GM12878 (cell line): ENCODE results near the gene PACS1. TPM values are rescaled to one million over a fixed set of nuclear protein-coding genes. Genes with fewer than 3 reads are reported as not detected.

Source experiments
- ATAC-seq: fragments of 200-7000 bp; cut with Tn5 transposase; 3 replicates; pipeline ENCODE4 v1.9.1; 2020; ENCODE audit warnings: mild to moderate bottlenecking, moderate library complexity
- BruUV-seq: library from RNA; stranded (reverse); fragments of 400-500 nt; replicated peaks from 2 replicates; lab custom pipeline; 2021; lab: Mats Ljungman, UMichigan
- CTCF ChIA-PET: fragments of 300-600 bp; sonication (Branson Sonifier 250); formaldehyde crosslinking; extraction: SDS; loops from one replicate; lab custom pipeline; 2021; ENCODE audit warnings: inconsistent platforms; lab: Yijun Ruan, JAX
- POLR2A ChIA-PET: fragments of 350-600 bp; formaldehyde crosslinking; extraction: SDS; loops from one replicate; lab custom pipeline; 2021; ENCODE audit warnings: inconsistent platforms; lab: Charles Lee
- RAD21 ChIA-PET: fragments of 300-600 bp; sonication (Branson Sonifier 250); formaldehyde crosslinking; loops from one replicate; lab custom pipeline; 2023; ENCODE audit warnings: antibody characterized with exemption; ENCODE audit not compliant: unreplicated experiment; lab: Charles Lee
- SMC1A ChIA-PET: fragments of 300-600 bp; sonication (Branson Sonifier 250); formaldehyde crosslinking; loops from one replicate; lab custom pipeline; 2023; ENCODE audit not compliant: unreplicated experiment, uncharacterized antibody; lab: Charles Lee
- DNase-seq: peaks from one replicate; pipeline ENCODE4 v3.0.0-alpha.2; 2011; ENCODE audit warnings: low read depth, low spot score
- FAIRE-seq: peaks from 3 replicates; lab custom pipeline; 2011; peaks lifted over from hg19 to GRCh38; lab: Jason Lieb, UNC
- H2AFZ ChIP-seq: 2 replicates; pipeline ENCODE4 v1.6.0; 2011; ENCODE audit warnings: low read depth, low read length, control low read depth; ENCODE audit not compliant: control insufficient read depth
- H3K27ac ChIP-seq: 2 replicates; pipeline ENCODE4 v1.5.1; 2011; ENCODE audit warnings: control low read depth; ENCODE audit not compliant: control insufficient read depth, insufficient read depth
- H3K27me3 ChIP-seq, 2 experiments: replicated peaks in 1 of 2; 2 replicates each; pipeline versions ENCODE4 v1.6.0 to v1.6.1; 2011; ENCODE audit warnings: low read length in 1 of 2; ENCODE audit not compliant: control insufficient read depth in 2 of 2, insufficient read depth in 2 of 2
- H3K36me3 ChIP-seq, 2 experiments: 2 replicates each; pipeline ENCODE4 v1.5.1; 2011; ENCODE audit warnings: low read length in 1 of 2; ENCODE audit not compliant: control insufficient read depth in 2 of 2, insufficient read depth in 2 of 2
- H3K4me1 ChIP-seq: 2 replicates; pipeline ENCODE4 v1.6.1; 2011; ENCODE audit warnings: mild to moderate bottlenecking, low read length, moderate library complexity, mixed read lengths; ENCODE audit not compliant: control insufficient read depth, insufficient read depth
- H3K4me2 ChIP-seq: 2 replicates; pipeline ENCODE4 v1.6.0; 2011; ENCODE audit warnings: control low read depth; ENCODE audit not compliant: control insufficient read depth, insufficient read depth
- H3K4me3 ChIP-seq: fragments of 200-600 bp; sonication (generic); 2 replicates; pipeline ENCODE4 v1.5.1; 2016
- H3K79me2 ChIP-seq: 2 replicates; pipeline ENCODE4 v1.6.0; 2011; ENCODE audit warnings: low read length; ENCODE audit not compliant: control insufficient read depth, insufficient read depth
- H3K9ac ChIP-seq: 2 replicates; pipeline ENCODE4 v1.8.0; 2011; ENCODE audit warnings: low read length, control low read depth, mixed read lengths; ENCODE audit not compliant: control insufficient read depth, insufficient read depth
- H3K9me3 ChIP-seq: replicated peaks from 3 replicates; pipeline ENCODE4 v1.5.1; 2011; ENCODE audit warnings: mild to moderate bottlenecking, low read length; ENCODE audit not compliant: control insufficient read depth, insufficient read depth
- H4K20me1 ChIP-seq: 2 replicates; pipeline ENCODE4 v1.6.0; 2011; ENCODE audit not compliant: control insufficient read depth, insufficient read depth
- BHLHE40 ChIP-seq, 2 experiments: fragments of 450-650 bp in 1 of 2; IDR thresholded peaks; 2 replicates each; pipeline ENCODE4 v1.6.1; 2011 to 2017; ENCODE audit warnings: low read depth in 2 of 2, borderline replicate concordance in 1 of 2, improper control_type of control experiment in 1 of 2, low read length in 1 of 2, mild to moderate bottlenecking in 1 of 2
- CHD1 ChIP-seq: IDR thresholded peaks from 2 replicates; pipeline ENCODE4 v1.6.1; 2012; ENCODE audit warnings: low read depth, low read length, improper control_type of control experiment
- E2F8 ChIP-seq: fragments of 450-650 bp; IDR thresholded peaks from 2 replicates; pipeline ENCODE4 v1.6.1; 2018; ENCODE audit warnings: mild to moderate bottlenecking, low read depth, moderate library complexity; ENCODE audit not compliant: partially characterized antibody
- FOXM1 ChIP-seq: IDR thresholded peaks from 2 replicates; pipeline ENCODE4 v1.6.1; 2012; ENCODE audit warnings: low read depth, mild to moderate bottlenecking, inconsistent platforms, low read length, moderate library complexity
- KLF5 ChIP-seq: fragments of 450-650 bp; IDR thresholded peaks from 2 replicates; pipeline ENCODE4 v1.6.1; 2014; ENCODE audit warnings: mild to moderate bottlenecking; ENCODE audit not compliant: partially characterized antibody
- MLLT1 ChIP-seq: fragments of 450-650 bp; IDR thresholded peaks from 2 replicates; pipeline ENCODE4 v1.6.1; 2016; ENCODE audit warnings: mild to moderate bottlenecking
- RUNX3 ChIP-seq: IDR thresholded peaks from 2 replicates; pipeline ENCODE4 v1.6.1; 2012; ENCODE audit warnings: low read length, inconsistent platforms
- SMAD1 ChIP-seq: fragments of 450-650 bp; IDR thresholded peaks from 2 replicates; pipeline ENCODE4 v1.6.1; 2018; ENCODE audit warnings: mild to moderate bottlenecking, low read depth; ENCODE audit not compliant: partially characterized antibody
- SPI1 ChIP-seq: IDR thresholded peaks from 2 replicates; pipeline ENCODE4 v1.6.1; 2011; ENCODE audit warnings: low read depth, mild to moderate bottlenecking, low read length, moderate library complexity, borderline replicate concordance; ENCODE audit not compliant: insufficient read depth
- SREBF2 ChIP-seq: IDR thresholded peaks from 2 replicates; pipeline ENCODE4 v1.6.1; 2012; ENCODE audit warnings: mild to moderate bottlenecking, low read length
- YBX1 ChIP-seq: fragments of 450-650 bp; IDR thresholded peaks from 2 replicates; pipeline ENCODE4 v1.6.1; 2016; ENCODE audit warnings: antibody characterized with exemption
- WGBS: methylation state at CpG from one replicate; pipeline ENCODE4 v1.1.6; 2016; ENCODE audit warnings: low lambda C conversion rate; ENCODE audit not compliant: insufficient replicate concordance, insufficient coverage; ENCODE audit errors: missing lambda C conversion rate; 5-methylcytosine and 5-hydroxymethylcytosine counted together
- in situ Hi-C: fragments of 300-500 bp; cut with MboI; formaldehyde crosslinking; loops from 9 replicates; pipeline ENCODE4 v1.14.3; 2018; ENCODE audit warnings: mixed read lengths
- intact Hi-C: fragments of 100-400 bp; cut with micrococcal nuclease; formaldehyde crosslinking; loops from one replicate; pipeline ENCODE4 v1.14.2; 2022; ENCODE audit not compliant: unreplicated experiment
- polyA plus RNA-seq, 11 experiments: library from polyadenylated mRNA; depleted of rRNA in 4 of 11; unstranded in 6 of 11; stranded (reverse) in 5 of 11; fragments of >200 nt; fragmentation: Nextera tagmentation in 4 of 11; fragmentation: Illumina TruSeq in 1 of 11; extraction: Ambion mirVana in 4 of 11; extraction: Trizol in 1 of 11; gene quantifications; 1 replicate in 1 of 11; 2 replicates in 10 of 11; pipeline versions ENCODE4 v1.2.1 to v1.2.3, GENCODE V29; 2011 to 2016; ENCODE audit warnings: inconsistent platforms in 2 of 11, missing spikeins in 2 of 11, low read depth in 1 of 11
- total RNA-seq, 4 experiments: library from RNA; depleted of rRNA in 3 of 4; stranded (reverse); fragments of >200 nt in 3 of 4; fragmentation: Illumina TruSeq in 1 of 4; extraction: Trizol in 1 of 4; gene quantifications; 2 replicates each; pipeline versions ENCODE4 v1.2.1 to v1.2.3, GENCODE V29; 2013 to 2021

Gene PACS1
- total and polyA plus RNA-seq, 10 of the 15 experiments (the other 5 are each of a cell fraction or from before 2014, with no cell fraction given), result 1.1 to 74.3 (median 17.9) TPM

- no peak for FAIRE-seq
- ChIA-PET SMC1A (interaction anchor here (0.6 to 1.7 kb wide), 3 partner anchors 11 to 35 kb away, joined by 3 to 4 read pairs (median 3); no protein-coding TSS in a partner anchor), RAD21 (interaction anchor here (1.3 to 1.5 kb wide), 2 partner anchors 8 to 79 kb away, joined by 3 to 6 read pairs; no protein-coding TSS in a partner anchor), CTCF (interaction anchor here (1.0 to 1.5 kb wide), 2 partner anchors 16 to 65 kb away, joined by 3 to 6 read pairs; no protein-coding TSS in a partner anchor), POLR2A (interaction anchor here (0.9 to 2.0 kb wide), 2 partner anchors 20 to 74 kb away, joined by 4 to 11 read pairs; partner anchors contain the start of gene PACS1)
- Histone ChIP-seq H4K20me1 (no peaks in the 10 kb centered on the region), H2AFZ (no peak overlapping the region), H3K9ac (no peak overlapping the region), H3K4me2 (no peak overlapping the region; the same call in 1 of the 2 replicates), H3K79me2 (peaks cover 28% of the 10 kb centered on the region), H3K27ac (no peak overlapping the region), H3K36me3 (peaks cover 0 to 3% of the 10 kb centered on the region in 2 experiments; a peak in 2 of 4 replicates), H3K27me3 (no peaks in the 10 kb centered on the region), H3K4me1 (peaks cover 39% of the 10 kb centered on the region), H3K9me3 (peaks cover 6% of the 10 kb centered on the region; the same call in 2 of the 3 replicates), H3K4me3 (no peak overlapping the region)
- WGBS, result 97% methylated on average over 3 of the region's 3 CpGs
- in situ Hi-C loops (no loop called here), intact Hi-C loops (no loop called here)
- BruUV-seq, result no TSS peak
- no peak for ATAC-seq
- TF ChIP-seq SPI1 (no peak), KLF5 (no peak), FOXM1 (no peak), SMAD1 (no peak), CHD1 (no peak), BHLHE40 (IDR thresholded peaks at IDR 0.05; ENCODE audit: borderline replicate concordance in 1 of 2, low read depth in 2 of 2, low read length in 1 of 2) (no peak), SREBF2 (no peak), RUNX3 (no peak), YBX1 (no peak), E2F8 (no peak), MLLT1 (no peak)
- DNase-seq, result no peak
Observed at GRCh38 chr11:66143264-66143566, 73.1 kb downstream of the PACS1 start.
